WTC11 (cell line): ENCODE data around the gene CDC45. TPM values are rescaled to one million over a fixed set of nuclear protein-coding genes. Genes with fewer than 3 reads are reported as not detected.

Source experiments
- ATAC-seq: fragments of 200-7000 bp; cut with Tn5 transposase; 2 replicates; pipeline ENCODE4 v1.10.0; 2021; ENCODE audit warnings: mild to moderate bottlenecking, moderate library complexity
- CTCF ChIA-PET: fragments of 300-600 bp; sonication (Branson Sonifier 250); formaldehyde crosslinking; loops from one replicate; lab custom pipeline; 2021; ENCODE audit warnings: antibody characterized with exemption; lab: Charles Lee
- POLR2A ChIA-PET: fragments of 350-600 bp; sonication (Branson Sonifier 250); formaldehyde crosslinking; loops from one replicate; lab custom pipeline; 2021; ENCODE audit warnings: antibody characterized with exemption; lab: Charles Lee
- DNase-seq: peaks from one replicate; pipeline ENCODE4 v3.0.0; 2021; ENCODE audit warnings: low spot score
- H3K27ac Mint-ChIP-seq: 2 replicates; pipeline ENCODE4 v1.8.0; 2021; ENCODE audit warnings: mixed read lengths
- H3K27me3 Mint-ChIP-seq: 2 replicates; pipeline ENCODE4 v1.8.0; 2021; ENCODE audit warnings: low read depth, mild to moderate bottlenecking, moderate library complexity, mixed read lengths
- H3K36me3 Mint-ChIP-seq: 2 replicates; pipeline ENCODE4 v1.8.0; 2021; ENCODE audit warnings: mixed read lengths
- H3K4me1 Mint-ChIP-seq: 2 replicates; pipeline ENCODE4 v1.8.0; 2022; ENCODE audit warnings: mixed read lengths
- H3K4me3 Mint-ChIP-seq: 2 replicates; pipeline ENCODE4 v1.8.0; 2021; ENCODE audit warnings: mild to moderate bottlenecking, moderate library complexity, mixed read lengths
- H3K9me3 Mint-ChIP-seq: 2 replicates; pipeline ENCODE4 v1.8.0; 2021; ENCODE audit warnings: mixed read lengths
- ETV6 ChIP-seq: sonication (generic); formaldehyde crosslinking; IDR thresholded peaks from 2 replicates; pipeline ENCODE4 v1.8.1; 2022; ENCODE audit warnings: mild to moderate bottlenecking, missing genetic modification reagents
- FOXK1 ChIP-seq: sonication (generic); formaldehyde crosslinking; IDR thresholded peaks from 2 replicates; pipeline ENCODE4 v1.8.0; 2022; ENCODE audit warnings: mild to moderate bottlenecking, moderate library complexity, missing genetic modification reagents
- FOXP1 ChIP-seq: sonication (generic); formaldehyde crosslinking; IDR thresholded peaks from 2 replicates; pipeline ENCODE4 v1.8.0; 2022; ENCODE audit warnings: missing genetic modification reagents, mild to moderate bottlenecking, moderate library complexity, borderline replicate concordance
- GTF2I ChIP-seq: fragments of 250-450 bp; sonication (Bioruptor Pico); conservative IDR thresholded peaks from 2 replicates; pipeline ENCODE4 v1.4.0; 2021; ENCODE audit warnings: mild to moderate bottlenecking
- HMGA2 ChIP-seq: fragments of 250-450 bp; sonication (Bioruptor Pico); IDR thresholded peaks from 2 replicates; pipeline ENCODE4 v1.4.0; 2021; ENCODE audit warnings: mild to moderate bottlenecking, moderate library complexity
- IRF2 ChIP-seq: sonication (generic); formaldehyde crosslinking; IDR thresholded peaks from 2 replicates; pipeline ENCODE4 v1.8.0; 2022; ENCODE audit warnings: low read depth, missing genetic modification reagents, borderline replicate concordance
- JUN ChIP-seq: sonication (generic); formaldehyde crosslinking; IDR thresholded peaks from 2 replicates; pipeline ENCODE4 v1.8.0; 2023; ENCODE audit warnings: mild to moderate bottlenecking, missing genetic modification reagents
- MXD4 ChIP-seq: fragments of 250-450 bp; sonication (Bioruptor Pico); IDR thresholded peaks from 2 replicates; pipeline ENCODE4 v1.8.0; 2021; ENCODE audit warnings: mild to moderate bottlenecking, moderate library complexity, borderline replicate concordance
- MYBL2 ChIP-seq: sonication (generic); formaldehyde crosslinking; IDR thresholded peaks from 2 replicates; pipeline ENCODE4 v1.8.1; 2023; ENCODE audit warnings: mild to moderate bottlenecking, moderate library complexity, missing genetic modification reagents
- NFATC4 ChIP-seq: fragments of 250-450 bp; sonication (Bioruptor Pico); IDR thresholded peaks from 2 replicates; pipeline ENCODE4 v1.9.0; 2021; ENCODE audit warnings: mild to moderate bottlenecking
- NFE2L1 ChIP-seq: sonication (generic); formaldehyde crosslinking; IDR thresholded peaks from 2 replicates; pipeline ENCODE4 v1.8.1; 2023; ENCODE audit warnings: missing genetic modification reagents
- NFYB ChIP-seq: sonication (generic); formaldehyde crosslinking; conservative IDR thresholded peaks from 2 replicates; pipeline ENCODE4 v1.8.0; 2022; ENCODE audit warnings: low read depth, missing genetic modification reagents
- NR2C2 ChIP-seq: sonication (generic); formaldehyde crosslinking; IDR thresholded peaks from 2 replicates; pipeline ENCODE4 v1.8.0; 2022; ENCODE audit warnings: mild to moderate bottlenecking, missing genetic modification reagents
- PRRX2 ChIP-seq: fragments of 250-450 bp; sonication (Bioruptor Pico); IDR thresholded peaks from 2 replicates; pipeline ENCODE4 v1.8.0; 2021; ENCODE audit warnings: mild to moderate bottlenecking
- SOX15 ChIP-seq: fragments of 250-450 bp; sonication (Bioruptor Pico); IDR thresholded peaks from 2 replicates; pipeline ENCODE4 v1.9.0; 2021; ENCODE audit warnings: mild to moderate bottlenecking
- TCF7 ChIP-seq: sonication (generic); formaldehyde crosslinking; IDR thresholded peaks from 2 replicates; pipeline ENCODE4 v1.8.0; 2022; ENCODE audit warnings: mild to moderate bottlenecking, low read depth, missing genetic modification reagents, moderate library complexity
- TP53 ChIP-seq: sonication (generic); formaldehyde crosslinking; IDR thresholded peaks from 2 replicates; pipeline ENCODE4 v1.8.1; 2023; ENCODE audit warnings: mild to moderate bottlenecking, missing genetic modification reagents
- ZNF232 ChIP-seq: sonication (generic); formaldehyde crosslinking; IDR thresholded peaks from 2 replicates; pipeline ENCODE4 v1.8.0; 2022; ENCODE audit warnings: mild to moderate bottlenecking, missing genetic modification reagents
- ZNF425 ChIP-seq: fragments of 250-450 bp; sonication (Bioruptor Pico); conservative IDR thresholded peaks from 2 replicates; pipeline ENCODE4 v1.9.0; 2021; ENCODE audit warnings: mild to moderate bottlenecking
- total RNA-seq: library from RNA; stranded (reverse); gene quantifications from 3 replicates; pipeline ENCODE4 v1.2.3, GENCODE V29; 2021
- TF ChIP-seq, protein P1 (sequence below): sonication (generic); formaldehyde crosslinking; IDR thresholded peaks from 2 replicates; pipeline ENCODE4 v1.8.1; 2022; ENCODE audit warnings: mild to moderate bottlenecking, moderate library complexity, missing genetic modification reagents
- TF ChIP-seq, protein P2 (sequence below): sonication (generic); formaldehyde crosslinking; IDR thresholded peaks from 2 replicates; pipeline ENCODE4 v1.8.1; 2023; ENCODE audit warnings: mild to moderate bottlenecking, missing genetic modification reagents, moderate library complexity
- TF ChIP-seq, protein P3 (sequence below): sonication (generic); formaldehyde crosslinking; IDR thresholded peaks from 2 replicates; pipeline ENCODE4 v1.8.1; 2022; ENCODE audit warnings: missing genetic modification reagents, borderline replicate concordance

CDC45 gene
- total RNA-seq, 1 experiment from 2014 or later, result 38.1 TPM

DNA sequence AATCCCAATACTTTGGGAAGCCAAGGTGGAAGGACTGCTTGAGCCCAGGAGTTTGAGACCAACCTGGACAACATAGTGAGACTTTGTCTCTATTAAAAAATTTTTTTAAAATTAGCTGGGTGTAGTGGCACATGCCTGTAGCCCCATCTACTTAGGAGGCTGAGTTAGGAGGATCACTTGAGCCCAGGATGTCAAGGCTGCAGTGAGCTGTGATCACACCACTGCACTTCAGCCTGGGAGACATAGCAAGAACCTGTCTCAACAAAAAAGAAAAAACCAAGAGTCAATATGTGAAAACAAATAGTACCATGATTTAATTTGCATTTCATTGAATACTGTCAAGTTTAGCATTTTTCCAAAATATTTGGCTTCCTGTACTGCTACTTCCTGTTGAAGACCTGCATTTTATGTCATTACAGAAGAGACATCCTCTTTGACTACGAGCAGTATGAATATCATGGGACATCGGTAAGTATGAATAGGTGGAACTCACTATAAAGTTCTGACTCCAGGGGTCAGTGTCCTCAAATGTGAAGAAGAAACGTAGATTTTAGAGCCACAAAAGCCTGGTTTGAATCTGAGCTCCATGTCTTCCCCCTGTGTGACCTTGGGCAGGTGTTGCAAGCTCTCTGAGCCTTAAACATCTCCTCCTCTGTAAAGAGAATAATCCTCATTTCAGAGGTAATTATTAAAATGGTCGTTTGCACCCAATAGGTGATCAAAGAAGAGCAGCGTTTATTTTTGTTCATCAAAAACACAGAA is 16.0 kb downstream of the CDC45 start (continued):
- TF ChIP-seq FOXK1 (CRISPR knock-in tag), result no peak
- no peak for TF ChIP-seq PRRX2 (CRISPR knock-in tag)
- TF ChIP-seq GTF2I, result no peak
- no peak for TF ChIP-seq MXD4 (CRISPR knock-in tag)
- TF ChIP-seq SOX15, result no peak
- TF ChIP-seq NFATC4 (CRISPR knock-in tag), result no peak

GRCh38 chr22:19496324-19496630 is 16.6 kb downstream of the CDC45 start:
- POLR2A ChIA-PET, result no interaction called here
- ATAC-seq, result no peak
- no peaks in the 10 kb centered on the region for H3K4me1 Mint-ChIP-seq
- H3K27me3 Mint-ChIP-seq, result no peaks in the 10 kb centered on the region
- TF ChIP-seq NFYB (CRISPR knock-in tag), result no peak
- TF ChIP-seq JUN (CRISPR knock-in tag), result no peak
- TF ChIP-seq, all 79 proteins: peak for 0
- no peak overlapping the region for H3K4me3 Mint-ChIP-seq
- no peaks in the 10 kb centered on the region for H3K9me3 Mint-ChIP-seq
- no peak for DNase-seq
- CTCF ChIA-PET, result interaction anchor here (0.6 to 3.4 kb wide), 10 partner anchors 26 to 234 kb away, joined by 3 to 39 read pairs (median 4); no protein-coding TSS in a partner anchor
- peaks cover 35% of the 10 kb centered on the region for H3K36me3 Mint-ChIP-seq
- no peak overlapping the region for H3K27ac Mint-ChIP-seq

DNA sequence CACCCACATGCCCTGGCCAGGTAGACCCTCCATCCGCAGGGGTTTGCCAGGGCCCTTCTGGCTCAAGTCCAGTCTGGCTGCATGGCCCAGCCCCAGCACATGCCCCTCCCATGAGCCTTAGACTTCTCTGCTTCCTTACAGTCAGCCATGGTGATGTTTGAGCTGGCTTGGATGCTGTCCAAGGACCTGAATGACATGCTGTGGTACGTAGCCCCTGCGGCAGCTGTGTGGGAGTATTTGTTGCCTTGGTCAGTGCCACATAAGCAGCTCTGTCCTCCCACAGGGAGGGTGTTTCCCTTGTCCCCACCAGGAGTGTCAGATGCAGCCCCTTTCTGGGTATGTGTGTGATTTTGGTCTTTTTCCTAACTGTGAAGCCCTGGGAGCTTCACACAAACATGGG is 17.5 kb downstream of the CDC45 start:
- ATAC-seq, result no peak
- ChIA-PET CTCF (interaction anchor here (1.4 to 1.8 kb wide), 2 partner anchors 62 to 132 kb away, joined by 4 read pairs; no protein-coding TSS in a partner anchor), POLR2A (no interaction called here)
- Mint-ChIP-seq H3K9me3 (no peaks in the 10 kb centered on the region), H3K36me3 (peaks cover 31% of the 10 kb centered on the region), H3K4me3 (no peak overlapping the region), H3K4me1 (no peaks in the 10 kb centered on the region), H3K27me3 (no peaks in the 10 kb centered on the region), H3K27ac (no peak overlapping the region)
- no peak for TF ChIP-seq NFE2L1
- TF ChIP-seq TCF7 (CRISPR knock-in tag), result no peak
- no peak for TF ChIP-seq NR2C2 (CRISPR knock-in tag)
- TF ChIP-seq FOXP1, result no peak
- no peak for TF ChIP-seq MYBL2 (CRISPR knock-in tag)
- TF ChIP-seq ZNF232 (CRISPR knock-in tag), result no peak
- no peak for TF ChIP-seq ZNF425 (CRISPR knock-in tag)
- TF ChIP-seq HMGA2 (CRISPR knock-in tag), result no peak
- no peak for TF ChIP-seq NFYB (CRISPR knock-in tag)
- TF ChIP-seq, protein P1, sequence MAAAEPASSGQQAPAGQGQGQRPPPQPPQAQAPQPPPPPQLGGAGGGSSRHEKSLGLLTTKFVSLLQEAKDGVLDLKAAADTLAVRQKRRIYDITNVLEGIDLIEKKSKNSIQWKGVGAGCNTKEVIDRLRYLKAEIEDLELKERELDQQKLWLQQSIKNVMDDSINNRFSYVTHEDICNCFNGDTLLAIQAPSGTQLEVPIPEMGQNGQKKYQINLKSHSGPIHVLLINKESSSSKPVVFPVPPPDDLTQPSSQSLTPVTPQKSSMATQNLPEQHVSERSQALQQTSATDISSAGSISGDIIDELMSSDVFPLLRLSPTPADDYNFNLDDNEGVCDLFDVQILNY (CRISPR knock-in tag), result no peak
- no peak for DNase-seq

- TF ChIP-seq NFE2L1 (no peak), HMGA2 (CRISPR knock-in tag) (no peak), MXD4 (CRISPR knock-in tag) (no peak), IRF2 (CRISPR knock-in tag) (no peak), TP53 (CRISPR knock-in tag) (no peak), NFATC4 (CRISPR knock-in tag) (no peak), ETV6 (CRISPR knock-in tag) (no peak), NFYB (CRISPR knock-in tag) (no peak)
- TF ChIP-seq, protein P2, sequence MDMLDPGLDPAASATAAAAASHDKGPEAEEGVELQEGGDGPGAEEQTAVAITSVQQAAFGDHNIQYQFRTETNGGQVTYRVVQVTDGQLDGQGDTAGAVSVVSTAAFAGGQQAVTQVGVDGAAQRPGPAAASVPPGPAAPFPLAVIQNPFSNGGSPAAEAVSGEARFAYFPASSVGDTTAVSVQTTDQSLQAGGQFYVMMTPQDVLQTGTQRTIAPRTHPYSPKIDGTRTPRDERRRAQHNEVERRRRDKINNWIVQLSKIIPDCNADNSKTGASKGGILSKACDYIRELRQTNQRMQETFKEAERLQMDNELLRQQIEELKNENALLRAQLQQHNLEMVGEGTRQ, result no peak
- TF ChIP-seq, protein P3, sequence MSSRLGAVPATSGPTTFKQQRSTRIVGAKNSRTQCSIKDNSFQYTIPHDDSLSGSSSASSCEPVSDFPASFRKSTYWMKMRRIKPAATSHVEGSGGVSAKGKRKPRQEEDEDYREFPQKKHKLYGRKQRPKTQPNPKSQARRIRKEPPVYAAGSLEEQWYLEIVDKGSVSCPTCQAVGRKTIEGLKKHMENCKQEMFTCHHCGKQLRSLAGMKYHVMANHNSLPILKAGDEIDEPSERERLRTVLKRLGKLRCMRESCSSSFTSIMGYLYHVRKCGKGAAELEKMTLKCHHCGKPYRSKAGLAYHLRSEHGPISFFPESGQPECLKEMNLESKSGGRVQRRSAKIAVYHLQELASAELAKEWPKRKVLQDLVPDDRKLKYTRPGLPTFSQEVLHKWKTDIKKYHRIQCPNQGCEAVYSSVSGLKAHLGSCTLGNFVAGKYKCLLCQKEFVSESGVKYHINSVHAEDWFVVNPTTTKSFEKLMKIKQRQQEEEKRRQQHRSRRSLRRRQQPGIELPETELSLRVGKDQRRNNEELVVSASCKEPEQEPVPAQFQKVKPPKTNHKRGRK (CRISPR knock-in tag), result no peak
- no peak overlapping the region for H3K27ac Mint-ChIP-seq
- no peaks in the 10 kb centered on the region for H3K27me3 Mint-ChIP-seq
- ChIA-PET POLR2A (no interaction called here), CTCF (interaction anchor here (1.4 to 1.8 kb wide), 2 partner anchors 61 to 131 kb away, joined by 4 read pairs; no protein-coding TSS in a partner anchor)
- H3K36me3 Mint-ChIP-seq, result peaks cover 26% of the 10 kb centered on the region
- no peaks in the 10 kb centered on the region for H3K9me3 Mint-ChIP-seq
- H3K4me1 Mint-ChIP-seq, result peaks cover 3% of the 10 kb centered on the region; the same call in 1 of the 2 replicates
- DNase-seq (no peak), ATAC-seq (no peak)
- no peak overlapping the region for H3K4me3 Mint-ChIP-seq
These were observed 18.6 kb downstream of the CDC45 start for GRCh38 chr22:19498154-19498865.
